GM18505 (cell line): ENCODE results near the gene GGACT.
"Not testable (repeated sequence)": the region's sequence is repeated elsewhere in the genome, so short reads cannot be mapped to it uniquely, and the experiment has no call there.

ENCODE experiments used
- ATAC-seq: cut with Tn5 transposase; IDR thresholded peaks from one replicate; pipeline ENCODE4 v1.9.1; 2021; ENCODE audit not compliant: unreplicated experiment
- POLR2A ChIP-seq: IDR thresholded peaks from 4 replicates; pipeline ENCODE4 v1.6.1; 2011; ENCODE audit warnings: borderline replicate concordance; ENCODE audit not compliant: insufficient read depth, insufficient read length; ENCODE audit errors: extremely low read depth

Gene GGACT

GRCh38 chr13:100594255-100594654 lies 5.7 kb upstream of the GGACT start:
- no peak for ATAC-seq
- TF ChIP-seq POLR2A = no peak

GRCh38 chr13:100589178-100589725 lies 663 bp upstream of the GGACT start:
- no peak for TF ChIP-seq POLR2A
- ATAC-seq = no peak

- ATAC-seq = no peak
- no peak for TF ChIP-seq POLR2A
Measured at GRCh38 chr13:100584896-100585295, 3.7 kb downstream of the GGACT start.

GRCh38 chr13:100581504-100581903 lies 7.1 kb downstream of the GGACT start:
- no peak for ATAC-seq
- TF ChIP-seq POLR2A = no peak

GRCh38 chr13:100581030-100581429 lies 7.6 kb downstream of the GGACT start:
- TF ChIP-seq POLR2A = no peak
- no peak for ATAC-seq

- no peak for TF ChIP-seq POLR2A
- no peak for ATAC-seq
Measured at GRCh38 chr13:100580045-100580444, 8.5 kb downstream of the GGACT start.

GRCh38 chr13:100577239-100577638 lies 11.3 kb downstream of the GGACT start:
- ATAC-seq = not testable (repeated sequence)

GRCh38 chr13:100573121-100573520 lies 15.5 kb downstream of the GGACT start:
- no peak for TF ChIP-seq POLR2A
- ATAC-seq = peak; percentile 91

GRCh38 chr13:100566543-100566942 lies 22.0 kb downstream of the GGACT start:
- ATAC-seq = no peak
- no peak for TF ChIP-seq POLR2A

- TF ChIP-seq POLR2A = no peak
Measured at GRCh38 chr13:100565286-100565685, 23.3 kb downstream of the GGACT start.

GRCh38 chr13:100564444-100565223 lies 24.0 kb downstream of the GGACT start:
- no peak for TF ChIP-seq POLR2A
- ATAC-seq = no peak

More at GRCh38 chr13:100565286-100565685, 23.3 kb downstream of the GGACT start:
- ATAC-seq = no peak

- ATAC-seq = no peak
- TF ChIP-seq POLR2A = no peak
Measured at GRCh38 chr13:100563779-100564178, 24.8 kb downstream of the GGACT start.

GRCh38 chr13:100561599-100562204 lies 26.9 kb downstream of the GGACT start:
- ATAC-seq = no peak
- no peak for TF ChIP-seq POLR2A

- no peak for TF ChIP-seq POLR2A
- no peak for ATAC-seq
Measured at GRCh38 chr13:100561158-100561499, 27.5 kb downstream of the GGACT start.
